Spleen (tissue), 11 donors: Measurements from ENCODE around the gene IFITM10. TPM values are rescaled to one million over a fixed set of nuclear protein-coding genes. Genes with fewer than 3 reads are reported as not detected.

ENCODE experiments used
- DNase-seq: peaks from one replicate; pipeline ENCODE4 v3.0.0-alpha.2; 2020
- H3K27ac ChIP-seq, 8 donors: fragments of 200-600 bp; sonication (generic) in 7 of 8; 1 replicate in 4 of 8; 2 replicates in 4 of 8; pipeline versions ENCODE4 v1.5.0 to v1.8.0; 2016 to 2021; ENCODE audit warnings: inconsistent platforms in 4 of 8, mild to moderate bottlenecking in 4 of 8, moderate library complexity in 1 of 8
- H3K27me3 ChIP-seq, 7 donors: fragments of 200-600 bp; sonication (generic) in 6 of 7; replicated peaks in 1 of 7; 1 replicate in 4 of 7; 2 replicates in 3 of 7; pipeline versions ENCODE4 v1.5.0 to v1.8.0; 2016 to 2021; ENCODE audit warnings: inconsistent platforms in 3 of 7, mild to moderate bottlenecking in 1 of 7
- H3K36me3 ChIP-seq, 6 donors: fragments of 200-600 bp; sonication (generic) in 5 of 6; 1 replicate in 4 of 6; 2 replicates in 2 of 6; pipeline versions ENCODE4 v1.5.0 to v1.8.0; 2016 to 2021; ENCODE audit warnings: inconsistent platforms in 2 of 6
- H3K4me1 ChIP-seq, 6 donors: fragments of 200-600 bp; sonication (generic) in 5 of 6; 1 replicate in 3 of 6; 2 replicates in 3 of 6; pipeline versions ENCODE4 v1.5.0 to v1.8.0; 2016 to 2021; ENCODE audit warnings: inconsistent platforms in 3 of 6
- H3K4me3 ChIP-seq, 8 donors: fragments of 200-600 bp; sonication (generic) in 7 of 8; 1 replicate in 4 of 8; 2 replicates in 4 of 8; pipeline versions ENCODE4 v1.5.0 to v1.8.0; 2016 to 2021; ENCODE audit warnings: inconsistent platforms in 4 of 8, mild to moderate bottlenecking in 4 of 8, moderate library complexity in 2 of 8
- H3K9me3 ChIP-seq, 8 donors: fragments of 200-600 bp; sonication (generic) in 7 of 8; 1 replicate in 4 of 8; 2 replicates in 4 of 8; pipeline versions ENCODE4 v1.5.0 to v1.8.0; 2016 to 2021; ENCODE audit warnings: inconsistent platforms in 4 of 8
- CTCF ChIP-seq, 11 experiments: fragments of 200-600 bp in 7 of 11; fragments of 450-650 bp in 4 of 11; sonication (generic) in 4 of 11; IDR thresholded peaks in 8 of 11; conservative IDR thresholded peaks in 3 of 11; 1 replicate in 7 of 11; 2 replicates in 4 of 11; pipeline versions ENCODE4 v1.4.0 to v1.8.0; 2016 to 2021; ENCODE audit warnings: antibody characterized with exemption in 11 of 11, inconsistent platforms in 4 of 11, mild to moderate bottlenecking in 1 of 11
- POLR2A ChIP-seq, 3 donors: fragments of 450-650 bp; IDR thresholded peaks; one replicate each; pipeline ENCODE4 v1.5.1; 2017; ENCODE audit warnings: antibody characterized with exemption in 3 of 3, mild to moderate bottlenecking in 1 of 3
- POLR2AphosphoS5 ChIP-seq, 3 donors: sonication (generic); formaldehyde crosslinking; IDR thresholded peaks; one replicate each; pipeline ENCODE4 v1.5.1; 2017; ENCODE audit warnings: antibody characterized with exemption in 3 of 3
- WGBS, 5 donors: extraction: QIAGEN DNeasy Blood & Tissue Kit in 3 of 5; methylation state at CpG; one replicate each; pipeline versions ENCODE4 v1.1.5 to v1.1.7; 2013 to 2018; 5-methylcytosine and 5-hydroxymethylcytosine counted together
- intact Hi-C: fragments of 100-400 bp; cut with DNase I; formaldehyde crosslinking; loops from one replicate; pipeline ENCODE4 v1.15.0; 2023; ENCODE audit warnings: low total_unique reads
- polyA plus RNA-seq, 3 donors: library from polyadenylated mRNA; stranded (reverse); fragments of 200-250 nt; gene quantifications; one replicate each; pipeline ENCODE4 v1.2.1, GENCODE V29; 2013
- total RNA-seq, 7 donors: library from RNA; depleted of rRNA in 3 of 7; stranded (reverse); fragments of >200 nt in 3 of 7; fragmentation: NEBNext Ultra II Directional in 4 of 7; extraction: Animal tissue kit (Norgen Biotek cat#: 25700) in 4 of 7; gene quantifications; one replicate each; pipeline versions ENCODE4 v1.1.0 to v1.2.1, GENCODE V29; 2016 to 2021
- donor health status: healthy with polysubstance abuse.
- donor health status: DM: no; HTN: no; CAD: no; lungs with moderate emphysema.
- donor health status: DM: no; HTN: no; CAD: no.
- donor health status: Bipolar disorder and iron deficiency.
- donor health status: healthy.
- donor health status: DM: no; HTN: no; CAD: no.
- donor health status: DM: yes; HTN: yes; CAD: no.

The IFITM10 gene
- total and polyA plus RNA-seq, 10 donors = 0.80 to 41.6 (median 7.3) TPM

GRCh38 chr11:1758611-1759150 is 8.3 kb upstream of the IFITM10 start:
- no peak for DNase-seq
- H3K27me3 ChIP-seq = no peaks in the 10 kb centered on the region
- H3K4me1 ChIP-seq = peaks cover 76 to 100% (median 93%) of the 10 kb centered on the region in 6 donors
- no peak for TF ChIP-seq CTCF (IDR thresholded peaks at IDR 0.05 in 8 of 11, conservative IDR thresholded peaks at IDR 0.05 in 3 of 11)
- peak in 2 of 3 donors; percentile 3 to 4 for TF ChIP-seq POLR2AphosphoS5 (IDR thresholded peaks at IDR 0.05)
- WGBS, 5 donors = 55 to 71% (median 62%) methylated on average over 18 to 21 of the region's 21 CpGs
- H3K27ac ChIP-seq = peak overlapping the region; percentile 28 to 99 (median 94)
- H3K36me3 ChIP-seq = peaks cover 0 to 85% (median 42%) of the 10 kb centered on the region in 6 donors
- H3K4me3 ChIP-seq = peak overlapping the region in 5 of 8 donors; percentile 23 to 99 (median 28)
- H3K9me3 ChIP-seq = no peaks in the 10 kb centered on the region
- intact Hi-C loops = no loop called here

- WGBS, 5 donors = 4 to 22% (median 18%) methylated on average over 11 to 17 of the region's 17 CpGs
These were observed 7.6 kb upstream of the IFITM10 start for GRCh38 chr11:1757861-1758610.

GRCh38 chr11:1756791-1757771 is 6.7 kb upstream of the IFITM10 start:
- TF ChIP-seq CTCF (IDR thresholded peaks at IDR 0.05 in 8 of 11, conservative IDR thresholded peaks at IDR 0.05 in 3 of 11) (no peak), POLR2AphosphoS5 (IDR thresholded peaks at IDR 0.05) (peak; percentile 18 to 67 (median 28)), POLR2A (IDR thresholded peaks at IDR 0.05) (no peak)
- WGBS, 5 donors = 64 to 72% (median 66%) methylated on average over 28 to 41 of the region's 41 CpGs
- Histone ChIP-seq H3K4me3 (peak overlapping the region in 3 of 8 donors; percentile 8 to 99 (median 25)), H3K4me1 (peaks cover 81 to 100% (median 96%) of the 10 kb centered on the region in 6 donors), H3K36me3 (peaks cover 5 to 100% (median 55%) of the 10 kb centered on the region in 6 donors), H3K27ac (peak overlapping the region; percentile 42 to 99 (median 94)), H3K27me3 (no peaks in the 10 kb centered on the region), H3K9me3 (no peaks in the 10 kb centered on the region)
- intact Hi-C loops = no loop called here
- DNase-seq = peak; percentile 80

More at GRCh38 chr11:1757861-1758610, 7.6 kb upstream of the IFITM10 start:
- intact Hi-C loops = no loop called here
- TF ChIP-seq CTCF (IDR thresholded peaks at IDR 0.05 in 8 of 11, conservative IDR thresholded peaks at IDR 0.05 in 3 of 11) = peak in 1 of 11 experiments; percentile 12
- no peak for TF ChIP-seq POLR2A (IDR thresholded peaks at IDR 0.05)
- peak; percentile 57 to 75 (median 73) for TF ChIP-seq POLR2AphosphoS5 (IDR thresholded peaks at IDR 0.05)
- Histone ChIP-seq H3K4me3 (peak overlapping the region in 5 of 8 donors; percentile 8 to 99 (median 28)), H3K27me3 (no peaks in the 10 kb centered on the region), H3K4me1 (peaks cover 82 to 100% (median 96%) of the 10 kb centered on the region in 6 donors), H3K36me3 (peaks cover 2 to 91% (median 48%) of the 10 kb centered on the region in 6 donors), H3K9me3 (no peaks in the 10 kb centered on the region), H3K27ac (peak overlapping the region; percentile 28 to 99 (median 94))
- peak; percentile 93 for DNase-seq
